Stimulated activated CD8-positive, alpha-beta memory T cell treated with anti-CD3 and anti-CD28 coated beads, Interleukin-15, amount 100 ng/mL, for 48 hours (primary cell): ENCODE results near the gene ADSS2.
"Not testable (repeated sequence)": the region's sequence is repeated elsewhere in the genome, so short reads cannot be mapped to it uniquely, and the experiment has no call there.

Experiments used
- DNase-seq, 2 donors: peaks; one replicate each; pipeline ENCODE4 v3.0.0-alpha.2; 2020; ENCODE audit warnings: low read depth in 2 of 2

ADSS2 gene

DNA sequence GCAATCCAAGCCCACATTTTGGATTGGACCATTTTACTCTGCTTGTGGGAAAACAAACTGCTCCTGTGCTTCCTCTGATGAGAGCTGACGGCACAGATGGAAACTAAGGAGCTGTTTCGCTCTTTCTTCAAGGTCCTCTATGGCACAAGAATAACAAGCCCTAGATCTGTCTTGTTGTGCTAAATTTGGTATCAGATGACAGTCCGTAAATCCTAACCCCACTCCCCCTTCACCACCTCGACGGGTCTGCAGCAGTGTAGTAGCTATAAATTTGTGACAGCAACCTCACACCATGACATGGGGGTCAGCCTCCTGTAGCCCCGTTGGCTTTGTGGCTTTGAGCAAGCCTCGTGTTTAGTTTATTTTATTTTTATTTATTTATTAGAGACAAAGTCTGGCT is 85.9 kb downstream of the ADSS2 start:
- DNase-seq: no peak

DNA sequence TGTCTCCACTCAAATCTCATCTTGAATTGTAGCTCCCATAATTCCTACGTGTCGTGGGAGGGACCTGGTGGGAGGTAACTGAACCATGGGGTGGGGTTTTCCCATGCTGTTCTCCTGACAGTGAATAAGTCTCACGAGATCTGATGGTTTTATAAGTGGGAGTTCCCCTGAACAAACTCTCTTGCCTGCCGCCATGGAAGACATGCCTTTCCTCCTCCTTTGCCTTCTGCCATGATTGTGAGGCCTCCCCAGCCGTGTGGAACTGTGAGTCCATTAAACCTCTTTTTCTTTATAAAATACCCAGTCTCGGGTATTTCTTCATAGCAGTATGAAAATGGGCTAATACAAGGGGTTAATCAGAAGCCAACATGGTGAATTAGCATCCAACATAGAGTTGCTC is 86.4 kb downstream of the ADSS2 start:
- DNase-seq: not testable (repeated sequence)

DNA sequence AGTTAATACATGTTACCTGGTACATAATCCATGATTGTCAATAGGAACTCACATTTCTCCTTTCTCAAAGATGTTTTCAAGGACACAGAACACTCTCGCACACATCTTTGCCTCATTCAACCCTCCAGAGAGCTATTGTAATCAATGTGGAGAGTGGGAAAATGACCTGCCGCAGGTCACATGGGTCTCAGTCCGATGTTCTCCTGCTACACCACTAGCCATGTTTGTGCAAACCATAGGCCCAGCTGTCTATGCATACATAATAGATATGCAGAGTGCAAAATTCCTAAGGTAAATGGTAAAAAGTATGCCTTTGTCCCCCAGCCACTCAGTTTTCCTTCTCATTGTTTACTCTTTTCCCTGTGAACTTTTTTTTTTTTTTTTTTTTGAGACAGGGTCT is 89.2 kb downstream of the ADSS2 start:
- no peak for DNase-seq

DNA sequence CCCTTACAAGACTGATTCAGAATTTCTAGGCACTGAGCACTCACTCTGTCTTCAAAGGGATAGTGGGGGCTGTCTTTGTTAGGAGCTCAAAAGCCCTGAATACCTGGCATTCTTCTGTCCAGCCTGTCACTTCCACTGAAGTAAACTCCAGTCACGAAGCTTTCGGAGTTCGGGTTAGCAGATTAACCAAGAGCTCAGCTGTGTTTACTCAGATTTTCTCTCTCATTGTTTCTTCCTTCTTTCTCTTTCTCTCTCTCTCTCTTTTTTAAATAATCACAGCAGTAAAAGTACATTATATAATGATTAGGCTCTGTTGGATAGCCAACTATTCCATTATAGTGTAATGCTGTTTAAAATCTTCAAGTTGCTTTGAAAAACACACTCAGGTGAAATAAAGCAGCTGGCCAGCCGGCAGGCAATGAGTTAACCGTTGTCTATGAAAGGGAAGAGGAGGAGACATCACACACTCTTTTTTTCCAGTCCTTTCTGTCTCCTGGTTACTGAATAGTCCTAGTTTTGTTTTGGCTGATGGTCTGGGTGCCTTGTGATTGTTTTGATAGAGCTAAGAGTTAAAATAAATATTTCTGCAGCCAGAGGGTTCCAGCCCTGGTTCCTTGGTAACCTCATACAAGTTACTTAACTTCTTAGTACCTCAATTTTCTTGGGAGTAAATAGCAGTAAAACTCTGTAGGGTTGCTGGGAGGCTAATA is 89.8 kb downstream of the ADSS2 start:
- DNase-seq: no peak
